Kidney (tissue), 14 donors: ENCODE measurements around the gene PANX2. TPM values are rescaled to one million over a fixed set of nuclear protein-coding genes. Genes with fewer than 3 reads are reported as not detected.
A peak's percentile ranks its signal among the peaks of the same experiment; 100 is the strongest.

Experiments used
- DNase-seq, 5 donors: peaks; one replicate each; pipeline ENCODE4 v3.0.0-alpha.2; 2013 to 2020
- FAIRE-seq: peaks from 2 replicates; lab custom pipeline; 2012; peaks lifted over from hg19 to GRCh38; lab: Jason Lieb, UNC
- H3K27ac ChIP-seq, 2 donors: one replicate each; pipeline ENCODE4 v1.7.0; 2013; ENCODE audit warnings: low read depth in 2 of 2, low read length in 2 of 2, inconsistent platforms in 1 of 2
- H3K27me3 ChIP-seq: one replicate; pipeline ENCODE4 v1.7.1; 2013; ENCODE audit warnings: low read length, inconsistent platforms; ENCODE audit not compliant: control insufficient read depth, insufficient read depth
- H3K36me3 ChIP-seq, 3 donors: one replicate each; pipeline versions ENCODE4 v1.7.0 to v1.7.1; 2013; ENCODE audit warnings: low read length in 3 of 3, control low read depth in 1 of 3, inconsistent platforms in 1 of 3; ENCODE audit not compliant: insufficient read depth in 3 of 3, control insufficient read depth in 2 of 3
- H3K4me1 ChIP-seq, 3 donors: one replicate each; pipeline versions ENCODE4 v1.7.0 to v1.7.1; 2013; ENCODE audit warnings: low read length in 3 of 3, inconsistent platforms in 1 of 3, low read depth in 1 of 3; ENCODE audit not compliant: control insufficient read depth in 2 of 3, insufficient read depth in 2 of 3
- H3K4me3 ChIP-seq, 3 donors: one replicate each; pipeline versions ENCODE4 v1.7.0 to v1.8.1; 2013; ENCODE audit warnings: low read length in 3 of 3, control low read depth in 1 of 3, inconsistent platforms in 1 of 3
- H3K9ac ChIP-seq, 3 donors: one replicate each; pipeline versions ENCODE4 v1.7.0 to v1.7.1; 2013; ENCODE audit warnings: low read length in 3 of 3, control low read depth in 1 of 3, inconsistent platforms in 1 of 3
- H3K9me3 ChIP-seq, 3 donors: one replicate each; pipeline versions ENCODE4 v1.7.0 to v1.7.1; 2013; ENCODE audit warnings: low read length in 3 of 3, control low read depth in 1 of 3, inconsistent platforms in 1 of 3; ENCODE audit not compliant: control insufficient read depth in 2 of 3, insufficient read depth in 1 of 3
- intact Hi-C: fragments of 100-400 bp; cut with DNase I; formaldehyde crosslinking; loops from one replicate; pipeline ENCODE4 v1.11.1; 2022
- polyA plus RNA-seq: library from polyadenylated mRNA; stranded (reverse); fragments of 350-450 nt; fragmentation: Illumina TruSeq; extraction: RNeasy Lipid Tissue Mini Kit (QIAGEN cat#74804); gene quantifications from one replicate; pipeline ENCODE4 v1.2.3, GENCODE V29; 2014; ENCODE audit warnings: low read depth, low replicate concordance; ENCODE audit not compliant: insufficient read depth
- total RNA-seq: library from RNA; stranded (reverse); fragmentation: NEBNext Ultra II Directional; extraction: Animal tissue kit (Norgen Biotek cat#: 25700); gene quantifications from one replicate; pipeline ENCODE4 v1.2.1, GENCODE V29; 2021
- TF ChIP-seq, protein P1 (sequence below): IDR thresholded peaks from 3 replicates; pipeline ENCODE4 v1.5.1; 2012; ENCODE audit warnings: mild to moderate bottlenecking, moderate library complexity, borderline replicate concordance; ENCODE audit not compliant: insufficient read depth; ENCODE audit errors: extremely low read depth
- donor health status: control.
- donor health status: control.
- donor health status: control.
- donor health status: control.
- donor health status: control.
- donor health status: DM: yes; HTN: yes; CAD: no.
- donor health status: Normal renal cell carcinoma (clear cell type).

The PANX2 gene
- total and polyA plus RNA-seq, 2 donors from 2014 or later = 1.0 to 4.3 TPM

DNA sequence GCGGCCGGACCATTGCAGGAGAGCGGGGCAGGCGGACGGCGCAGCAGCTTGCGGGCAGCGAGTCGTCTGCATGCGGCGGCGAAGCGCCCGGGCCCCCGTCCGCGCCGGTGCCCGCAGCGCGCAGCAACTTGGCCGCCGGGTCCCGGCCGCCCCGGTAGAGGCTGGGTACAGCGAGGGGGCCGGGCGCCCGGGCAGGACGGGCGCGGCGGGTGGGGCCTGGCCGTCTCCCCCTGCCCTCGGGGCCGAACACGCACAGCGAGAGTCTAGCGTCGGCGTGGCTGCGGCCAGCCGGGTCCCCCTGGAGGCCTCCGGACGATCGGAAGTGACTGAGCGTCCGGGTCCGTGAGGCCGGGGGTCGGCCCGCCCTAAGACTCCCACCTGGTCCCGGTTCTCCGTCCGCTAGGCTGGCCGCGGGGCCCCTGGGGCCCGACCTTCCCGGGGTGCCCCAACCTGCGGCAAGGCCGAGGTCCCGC lies 14.4 kb downstream of the PANX2 start:
- TF ChIP-seq, protein P1, sequence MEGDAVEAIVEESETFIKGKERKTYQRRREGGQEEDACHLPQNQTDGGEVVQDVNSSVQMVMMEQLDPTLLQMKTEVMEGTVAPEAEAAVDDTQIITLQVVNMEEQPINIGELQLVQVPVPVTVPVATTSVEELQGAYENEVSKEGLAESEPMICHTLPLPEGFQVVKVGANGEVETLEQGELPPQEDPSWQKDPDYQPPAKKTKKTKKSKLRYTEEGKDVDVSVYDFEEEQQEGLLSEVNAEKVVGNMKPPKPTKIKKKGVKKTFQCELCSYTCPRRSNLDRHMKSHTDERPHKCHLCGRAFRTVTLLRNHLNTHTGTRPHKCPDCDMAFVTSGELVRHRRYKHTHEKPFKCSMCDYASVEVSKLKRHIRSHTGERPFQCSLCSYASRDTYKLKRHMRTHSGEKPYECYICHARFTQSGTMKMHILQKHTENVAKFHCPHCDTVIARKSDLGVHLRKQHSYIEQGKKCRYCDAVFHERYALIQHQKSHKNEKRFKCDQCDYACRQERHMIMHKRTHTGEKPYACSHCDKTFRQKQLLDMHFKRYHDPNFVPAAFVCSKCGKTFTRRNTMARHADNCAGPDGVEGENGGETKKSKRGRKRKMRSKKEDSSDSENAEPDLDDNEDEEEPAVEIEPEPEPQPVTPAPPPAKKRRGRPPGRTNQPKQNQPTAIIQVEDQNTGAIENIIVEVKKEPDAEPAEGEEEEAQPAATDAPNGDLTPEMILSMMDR = no peak
- intact Hi-C loops = no loop called here
- Histone ChIP-seq H3K9ac (peak overlapping the region in 1 of 3 donors; percentile 87), H3K27ac (peak overlapping the region in 1 of 2 donors; percentile 69), H3K9me3 (no peaks in the 10 kb centered on the region), H3K27me3 (no peaks in the 10 kb centered on the region), H3K4me3 (peak overlapping the region in 2 of 3 donors; percentile 58 to 71), H3K36me3 (no peaks in the 10 kb centered on the region), H3K4me1 (peaks cover 0 to 35% (median 10%) of the 10 kb centered on the region in 3 donors)
- FAIRE-seq (no peak), DNase-seq (peak in 1 of 5 donors; percentile 81)

DNA sequence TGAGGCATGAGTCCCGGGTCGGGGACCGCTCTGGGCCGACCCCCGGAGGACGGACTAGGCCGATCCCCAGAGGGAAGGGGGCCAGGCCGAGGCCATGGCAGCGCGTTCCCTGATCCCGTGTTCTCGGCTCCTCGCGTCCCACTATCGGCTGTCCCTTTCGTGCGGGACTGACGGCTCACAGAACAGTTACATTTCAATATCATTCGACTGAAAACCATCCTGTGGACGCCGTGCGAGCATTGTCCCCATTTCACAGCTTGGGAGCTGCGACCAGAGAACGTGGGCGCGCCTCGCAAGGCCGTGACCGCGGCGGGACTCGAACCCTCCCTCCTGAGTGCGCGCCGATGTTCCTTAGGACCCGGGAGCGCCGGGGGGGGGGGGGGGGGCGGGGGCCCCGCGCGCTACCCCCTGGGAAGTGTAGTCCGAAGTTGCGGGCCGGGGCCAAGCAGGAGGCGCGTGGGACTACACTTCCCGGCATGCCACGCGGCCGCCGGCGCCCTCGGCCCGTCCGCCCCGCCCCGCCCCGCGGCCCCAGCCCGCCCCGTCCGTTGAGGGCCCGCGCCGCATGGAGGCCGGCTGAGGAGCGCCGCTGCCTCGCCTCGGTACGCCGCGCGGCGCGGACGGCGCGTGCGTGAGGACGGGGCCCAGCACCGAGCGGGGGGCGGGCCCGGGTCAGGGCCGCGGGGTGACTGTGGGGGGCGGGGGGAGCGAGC lies 15.0 kb downstream of the PANX2 start, which contains the start of gene TRABD:
TRABD (plus strand) TSS at position 539 of the 713 bp plus-strand sequence. CDS start 7,148 bp downstream, outside the sequence.
- H3K27me3 ChIP-seq = no peaks in the 10 kb centered on the region
- H3K36me3 ChIP-seq = no peaks in the 10 kb centered on the region
- peaks cover 0 to 39% (median 10%) of the 10 kb centered on the region in 3 donors for H3K4me1 ChIP-seq
- peak within 1 kb of the TSS; percentile 58 to 71 (median 58) for H3K4me3 ChIP-seq
- TF ChIP-seq, protein P1 = no peak
- H3K9ac ChIP-seq = peak within 1 kb of the TSS in 2 of 3 donors; percentile 40 to 87
- H3K27ac ChIP-seq = no peak within 1 kb of the TSS
- H3K9me3 ChIP-seq = no peaks in the 10 kb centered on the region
- intact Hi-C loops = no loop called here
- peak; percentile 92 to 97 (median 95) for DNase-seq
- no peak for FAIRE-seq

DNA sequence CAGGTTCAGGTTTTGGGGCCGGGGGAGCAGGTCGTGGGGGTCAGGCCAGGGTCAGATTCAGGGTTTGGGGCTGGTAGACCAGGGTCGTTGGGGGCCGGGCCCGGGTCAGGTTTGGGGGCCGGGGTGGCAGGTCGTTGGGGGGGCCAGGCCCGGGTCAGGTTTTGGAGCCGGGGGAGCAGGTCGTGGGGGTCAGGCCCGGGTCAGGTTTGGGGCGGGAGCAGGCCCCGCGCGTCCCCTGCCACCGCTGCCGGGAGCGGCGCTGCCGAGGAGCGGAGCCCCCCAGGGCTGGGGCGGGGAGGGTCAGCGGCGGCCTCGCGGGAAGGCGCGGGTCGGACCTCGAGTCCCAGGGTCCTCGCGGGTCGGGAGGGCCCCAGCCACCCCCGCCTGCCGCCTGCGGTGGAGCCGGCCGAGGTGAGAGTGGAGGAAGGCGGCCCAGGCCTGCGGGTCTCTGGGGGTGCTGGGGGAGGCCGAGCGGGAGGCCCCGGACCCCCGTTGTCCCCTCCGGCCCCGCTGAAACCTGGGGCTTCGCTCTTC lies 15.7 kb downstream of the PANX2 start:
- intact Hi-C loops = no loop called here
- peak overlapping the region in 1 of 3 donors; percentile 54 for H3K4me3 ChIP-seq
- peak overlapping the region in 2 of 3 donors; percentile 37 to 40 for H3K9ac ChIP-seq
- no peak overlapping the region for H3K27ac ChIP-seq
- no peaks in the 10 kb centered on the region for H3K9me3 ChIP-seq
- TF ChIP-seq, protein P1 = no peak
- no peak for FAIRE-seq
- peaks cover 0 to 44% (median 10%) of the 10 kb centered on the region in 3 donors for H3K4me1 ChIP-seq
- H3K36me3 ChIP-seq = no peaks in the 10 kb centered on the region
- DNase-seq = peak in 2 of 5 donors; percentile 88 to 89
- no peaks in the 10 kb centered on the region for H3K27me3 ChIP-seq
